DMS 273 (cell line): ENCODE measurements around the gene HRH3.
A peak's percentile ranks its signal among the peaks of the same experiment; 100 is the strongest.

Source experiments
- DNase-seq: peaks from one replicate; lab custom pipeline; 2025; ENCODE audit not compliant: unreplicated experiment; lab: John Stamatoyannopoulos, UW

Gene HRH3

DNA sequence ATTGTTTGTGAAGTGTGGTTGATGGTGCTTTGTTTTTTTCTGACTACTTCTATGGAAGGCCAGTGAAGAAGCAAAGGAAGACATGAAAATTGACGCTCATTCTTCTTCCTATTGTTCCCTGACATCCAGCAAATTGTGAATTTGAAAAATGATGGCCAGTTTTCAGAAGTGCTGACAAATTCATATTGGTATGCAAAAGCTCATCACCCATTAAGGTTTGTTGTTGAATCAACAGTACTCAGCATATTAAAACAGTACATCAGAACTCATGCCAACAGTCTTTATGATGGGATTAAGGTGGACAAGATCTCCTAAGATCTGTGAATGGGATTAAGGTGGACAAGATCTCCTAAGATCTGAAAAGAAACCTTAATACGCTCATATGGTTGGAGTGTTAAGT lies 38.3 kb downstream of the HRH3 start:
- DNase-seq: no peak

DNA sequence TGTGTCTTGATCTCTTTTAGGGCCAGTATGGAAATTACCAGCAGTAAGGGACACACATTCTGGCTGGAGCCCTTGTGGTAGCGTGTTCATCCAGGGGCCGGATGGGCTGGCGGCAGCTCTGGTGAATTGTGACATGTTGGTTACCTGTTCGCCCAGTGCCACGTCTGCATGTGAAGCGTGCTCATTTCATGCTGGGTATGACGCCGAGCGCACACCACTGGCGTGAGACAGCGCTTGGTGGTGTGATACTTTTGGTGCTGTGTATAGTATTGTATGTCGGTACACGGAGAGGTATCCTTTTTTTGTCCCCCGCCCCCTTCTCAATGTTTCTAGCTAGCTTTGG lies 40.9 kb downstream of the HRH3 start:
- no peak for DNase-seq

DNA sequence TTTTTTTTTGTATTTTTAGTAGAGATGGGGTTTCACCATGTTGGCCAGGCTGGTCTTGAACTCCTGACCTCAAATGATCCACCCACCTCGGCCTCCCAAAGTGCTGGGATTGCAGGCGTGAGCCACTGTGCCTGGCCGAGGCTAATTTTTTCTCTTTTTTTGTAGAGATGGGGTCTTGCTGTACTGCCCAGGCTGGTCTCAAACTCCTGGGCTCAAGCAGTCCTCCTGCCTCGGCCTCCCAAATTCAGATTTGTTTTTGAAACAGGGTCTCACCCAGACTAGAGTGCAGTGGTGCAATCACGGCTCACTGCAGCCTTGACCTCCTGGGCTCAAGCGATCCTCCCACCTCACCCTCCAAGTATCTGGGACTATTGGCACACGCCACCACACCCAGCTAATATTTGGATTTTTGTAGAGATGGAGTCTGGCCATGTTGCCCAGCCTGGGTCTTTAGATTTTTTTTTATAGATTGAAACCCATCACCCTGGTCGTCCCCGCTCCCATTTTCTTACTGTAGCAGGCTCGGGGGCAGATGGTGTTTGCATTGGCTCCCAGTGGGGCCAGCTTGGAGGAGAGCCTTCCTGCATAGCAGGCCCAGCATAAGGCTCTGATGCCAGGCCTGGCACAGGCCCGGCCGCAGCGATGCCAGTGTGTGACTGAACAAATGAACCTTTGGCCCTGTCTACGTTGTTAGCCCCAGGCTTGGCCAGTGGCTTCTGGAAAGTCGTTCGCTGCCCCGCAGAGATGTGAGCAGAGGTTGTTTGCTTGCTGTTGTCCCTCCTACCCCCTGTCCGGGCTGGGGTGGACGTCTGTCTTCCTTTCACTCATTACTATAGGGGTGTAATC lies 41.5 kb downstream of the HRH3 start:
- no peak for DNase-seq

DNA sequence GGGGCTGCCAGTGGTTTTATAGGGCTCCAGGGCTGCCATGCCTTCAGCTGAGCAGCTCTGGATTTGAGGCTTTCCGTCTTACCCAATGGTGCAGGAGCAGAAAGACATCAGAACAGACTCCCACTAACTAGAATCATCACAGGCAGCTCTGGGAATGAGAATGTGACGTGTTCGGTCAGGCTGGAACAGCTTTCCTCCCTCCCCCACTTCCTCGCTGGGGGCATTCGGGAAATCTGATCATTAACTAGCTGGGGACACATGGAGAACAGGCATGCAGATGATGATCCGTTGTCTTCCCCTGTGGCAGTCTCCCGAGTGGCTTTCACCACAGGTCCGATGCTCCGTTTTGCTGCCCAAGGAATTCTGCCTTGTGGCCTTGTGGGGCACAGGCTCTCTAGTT lies 42.8 kb downstream of the HRH3 start:
- DNase-seq: no peak

DNA sequence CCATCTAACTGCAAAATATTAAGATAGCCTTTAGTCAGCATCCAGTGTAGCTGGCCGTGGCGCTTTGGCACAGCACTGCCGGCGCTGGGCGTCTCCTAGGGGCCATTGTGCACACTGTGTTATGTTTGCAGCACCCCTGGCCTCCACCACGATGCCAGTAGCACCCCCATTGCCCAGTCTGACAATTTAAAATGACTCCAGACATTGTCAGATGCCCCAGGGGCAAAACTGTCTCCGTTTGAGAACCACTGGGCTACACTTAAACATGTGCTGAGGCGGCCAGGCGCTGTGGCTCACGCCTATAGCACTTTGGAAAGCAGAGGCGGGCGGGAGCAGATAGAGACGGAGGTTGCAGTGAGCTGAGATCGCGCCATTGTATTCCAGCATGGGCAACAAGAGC lies 43.2 kb downstream of the HRH3 start:
- DNase-seq: no peak

DNA sequence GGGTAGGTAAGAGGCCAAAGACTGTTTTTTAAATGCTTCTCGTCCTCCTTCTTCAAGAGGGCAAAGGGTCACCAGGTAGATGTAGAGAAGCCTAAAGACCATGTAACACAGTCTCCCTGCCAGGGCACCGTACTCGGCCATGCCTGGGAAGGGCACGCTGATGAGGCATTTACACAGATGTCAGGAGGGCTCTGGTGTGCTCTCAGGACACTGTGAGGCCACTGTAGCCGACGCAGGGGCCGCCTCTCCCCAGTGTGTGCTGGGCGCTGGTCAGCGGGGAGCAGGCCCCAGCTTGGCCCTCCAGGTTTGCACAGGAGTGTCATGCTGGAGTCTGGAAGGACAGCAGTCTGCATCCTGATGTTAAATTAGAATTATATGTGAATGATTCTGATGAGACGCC lies 44.4 kb downstream of the HRH3 start:
- DNase-seq: no peak

DNA sequence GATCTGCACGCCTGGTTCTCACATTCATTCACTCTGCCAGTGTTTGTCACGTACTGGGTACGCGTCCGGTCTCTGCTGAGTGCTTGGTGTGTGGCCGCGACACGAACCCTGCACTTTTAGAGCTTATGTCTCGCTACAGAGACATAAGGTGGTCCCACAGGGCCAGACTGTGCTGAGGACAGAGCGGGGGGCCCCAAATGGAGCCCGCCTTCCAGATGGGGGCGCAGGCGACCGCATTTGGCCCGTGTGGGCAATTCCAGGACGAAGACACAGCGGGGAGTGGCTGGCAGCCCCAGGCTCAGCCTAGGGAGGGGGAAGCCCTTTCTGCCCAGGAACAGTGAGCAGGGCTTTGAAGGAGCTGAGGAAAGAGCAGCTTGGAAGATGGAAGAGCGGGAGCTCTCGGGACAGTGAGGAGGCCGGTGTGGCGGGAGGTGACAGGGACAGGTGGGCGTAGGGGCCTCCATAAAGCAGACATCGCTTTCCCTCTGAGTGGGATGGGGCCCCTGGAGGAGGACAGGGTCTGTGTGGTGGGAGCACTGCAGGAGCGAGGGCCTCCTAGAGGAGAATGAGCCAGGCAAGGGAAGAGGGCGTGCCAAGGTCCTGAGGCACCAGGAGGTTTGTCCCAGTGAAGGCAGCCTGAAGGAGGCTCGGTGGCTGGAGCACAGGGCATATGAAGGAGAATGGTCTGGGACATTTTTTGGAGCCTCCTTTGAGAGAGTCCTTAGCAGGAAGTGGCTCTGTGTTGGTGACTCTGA lies 45.0 kb downstream of the HRH3 start:
- no peak for DNase-seq

DNA sequence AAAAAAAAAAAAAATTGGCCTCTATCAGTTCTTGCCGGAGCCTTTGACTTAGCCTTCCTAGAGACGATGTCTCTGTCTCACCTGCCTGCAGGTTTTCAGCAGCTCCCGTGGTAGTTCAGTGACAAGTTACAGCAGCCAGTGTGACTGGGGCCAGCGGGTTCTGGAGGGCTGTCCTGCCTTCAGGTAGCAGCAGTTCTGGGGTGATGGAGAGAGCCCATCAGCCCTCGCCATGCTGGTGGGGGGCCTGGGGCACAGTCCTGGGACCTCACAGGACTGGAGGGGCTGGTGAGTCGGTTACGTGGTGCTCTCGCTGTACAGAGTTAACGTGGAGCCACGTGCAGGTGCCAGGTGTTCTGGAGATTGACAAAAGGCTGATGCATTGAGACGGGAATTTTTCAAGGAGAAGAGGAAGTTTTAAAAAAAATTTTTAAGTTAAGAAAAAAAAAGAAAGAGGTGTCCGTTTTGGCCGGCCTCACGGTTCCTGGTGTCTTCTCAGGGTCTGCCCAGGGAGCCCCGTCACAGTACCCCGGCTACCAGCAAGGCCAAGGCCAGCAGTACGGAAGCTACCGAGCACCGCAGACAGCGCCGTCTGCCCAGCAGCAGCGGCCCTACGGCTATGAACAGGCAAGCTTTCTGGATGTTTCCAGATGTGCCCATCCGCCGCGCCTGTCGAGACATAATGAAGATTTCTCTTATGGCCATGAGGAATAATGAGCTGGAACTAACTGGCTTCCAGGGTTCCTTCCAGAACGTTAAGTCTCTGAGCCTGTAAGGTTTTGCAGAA lies 45.9 kb downstream of the HRH3 start:
- no peak for DNase-seq

DNA sequence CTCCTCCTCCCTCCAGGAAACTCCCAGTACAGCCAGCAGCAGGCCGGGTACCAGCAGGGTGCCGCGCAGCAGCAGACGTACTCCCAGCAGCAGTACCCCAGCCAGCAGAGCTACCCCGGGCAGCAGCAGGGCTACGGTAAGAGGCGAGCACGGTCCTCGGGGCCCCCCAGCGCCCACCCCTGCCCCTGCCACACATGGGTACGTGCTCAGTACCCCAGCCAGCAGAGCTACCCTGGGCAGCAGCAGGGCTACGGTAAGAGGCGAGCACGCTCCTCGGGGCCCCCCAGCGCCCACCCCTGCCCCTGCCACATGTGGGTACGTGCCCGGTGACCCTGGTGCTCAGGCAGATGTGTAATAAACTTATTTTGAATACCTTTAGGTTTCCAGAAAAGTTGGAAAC lies 47.4 kb downstream of the HRH3 start:
- DNase-seq: no peak

DNA sequence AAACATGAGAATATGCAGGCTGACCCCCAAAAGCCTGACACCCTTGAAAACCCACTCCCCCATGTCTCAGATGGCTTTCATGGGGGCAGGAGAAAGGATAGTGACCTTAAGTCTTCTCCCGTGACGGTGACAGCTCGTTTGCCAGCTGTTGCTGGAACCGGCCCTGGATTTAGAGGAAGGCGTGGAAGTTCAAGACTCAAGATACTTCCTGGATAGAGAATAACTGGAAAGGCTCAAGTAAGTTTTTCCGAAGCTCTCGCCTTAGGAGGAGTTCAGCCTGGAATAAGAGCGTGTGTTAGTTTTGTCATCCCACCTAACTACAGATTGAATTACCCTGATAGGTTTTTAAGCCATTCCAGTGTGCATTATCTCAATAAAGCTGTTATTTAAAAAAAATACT lies 48.8 kb downstream of the HRH3 start:
- DNase-seq: no peak

DNA sequence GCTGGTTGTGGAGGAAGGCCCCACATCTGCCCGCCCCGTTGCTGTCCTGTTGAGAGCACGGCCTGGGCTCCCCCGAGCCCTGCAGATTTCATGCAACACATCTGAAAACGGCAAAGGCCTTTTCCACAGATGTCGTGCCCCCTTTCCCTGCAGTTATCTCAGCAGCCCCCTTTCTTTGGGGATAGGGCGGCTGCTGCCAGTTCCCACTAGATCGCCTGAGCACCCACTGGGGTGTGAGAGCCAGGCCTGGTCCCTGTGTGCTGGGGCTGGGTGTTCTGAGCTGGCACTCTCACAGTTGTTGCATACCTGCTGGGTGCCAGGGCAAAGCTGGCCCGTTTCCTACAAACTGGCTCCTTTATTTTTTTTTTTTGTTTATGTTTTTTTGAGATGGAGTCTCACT lies 49.5 kb downstream of the HRH3 start:
- no peak for DNase-seq

DNA sequence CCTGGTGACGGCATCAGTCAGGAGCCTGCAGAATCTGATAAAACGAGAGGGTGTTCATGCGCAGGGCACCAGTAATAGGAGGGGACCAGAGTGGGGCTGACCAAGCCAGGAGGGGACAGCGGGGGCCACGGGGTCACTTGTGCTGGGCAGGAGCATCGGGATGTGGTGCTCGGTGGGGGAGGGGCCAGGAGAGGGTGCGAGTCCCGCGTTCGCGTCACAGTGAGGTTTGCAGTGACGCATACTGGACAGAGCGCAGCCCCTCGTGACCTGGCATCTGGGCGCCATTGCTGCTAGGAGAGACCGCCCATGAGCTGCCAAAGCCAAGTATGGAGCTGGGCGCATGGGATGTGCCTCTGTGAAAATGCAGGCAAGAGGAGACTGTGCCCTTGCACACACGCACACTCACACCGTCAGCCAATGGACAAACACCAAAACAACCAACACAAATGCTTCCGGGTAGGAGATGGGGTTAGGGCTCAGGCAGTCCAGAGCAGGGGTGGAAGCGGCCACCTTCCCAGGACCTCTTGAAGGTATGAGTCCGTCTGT lies 51.1 kb downstream of the HRH3 start:
- DNase-seq: no peak

DNA sequence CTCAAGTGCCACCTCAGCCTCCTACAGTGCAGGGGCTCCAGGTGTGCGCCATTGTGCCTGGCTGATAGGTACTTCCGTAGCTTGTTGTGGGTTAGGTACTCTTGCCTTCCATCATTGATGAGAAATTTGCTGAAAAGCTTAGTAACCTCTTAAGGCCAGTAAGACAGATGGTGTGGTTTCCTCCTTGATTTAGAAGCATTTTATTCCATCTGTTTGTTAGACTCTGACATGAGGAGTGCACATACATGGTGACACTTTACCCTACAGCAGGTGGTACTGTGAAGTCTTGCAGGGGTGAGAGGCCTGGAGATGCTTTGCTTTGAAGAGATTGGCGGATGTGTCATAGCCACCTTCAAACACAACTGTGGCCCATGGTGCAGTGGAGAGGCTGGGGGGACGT lies 52.0 kb downstream of the HRH3 start:
- DNase-seq: peak; percentile 79

DNA sequence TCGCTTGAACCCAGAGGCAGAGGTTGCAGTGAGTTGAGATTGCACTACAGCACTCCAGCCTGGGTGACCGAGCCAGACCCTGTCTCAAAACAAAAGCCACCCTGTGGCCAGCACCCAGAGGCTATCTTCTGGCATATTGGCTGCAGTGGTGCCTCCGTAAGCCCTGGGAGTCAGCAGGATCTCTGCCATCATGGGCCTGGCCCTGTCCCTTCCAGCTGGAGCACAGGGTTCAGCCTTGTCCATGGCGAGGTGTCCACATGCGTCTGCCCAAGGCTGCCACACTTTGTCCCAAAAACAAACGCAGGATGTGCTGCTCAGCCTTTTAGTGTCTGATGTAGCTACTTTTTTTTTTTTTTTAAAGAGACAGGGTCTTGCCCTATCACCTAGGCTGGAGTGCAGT lies 52.6 kb downstream of the HRH3 start:
- no peak for DNase-seq

DNA sequence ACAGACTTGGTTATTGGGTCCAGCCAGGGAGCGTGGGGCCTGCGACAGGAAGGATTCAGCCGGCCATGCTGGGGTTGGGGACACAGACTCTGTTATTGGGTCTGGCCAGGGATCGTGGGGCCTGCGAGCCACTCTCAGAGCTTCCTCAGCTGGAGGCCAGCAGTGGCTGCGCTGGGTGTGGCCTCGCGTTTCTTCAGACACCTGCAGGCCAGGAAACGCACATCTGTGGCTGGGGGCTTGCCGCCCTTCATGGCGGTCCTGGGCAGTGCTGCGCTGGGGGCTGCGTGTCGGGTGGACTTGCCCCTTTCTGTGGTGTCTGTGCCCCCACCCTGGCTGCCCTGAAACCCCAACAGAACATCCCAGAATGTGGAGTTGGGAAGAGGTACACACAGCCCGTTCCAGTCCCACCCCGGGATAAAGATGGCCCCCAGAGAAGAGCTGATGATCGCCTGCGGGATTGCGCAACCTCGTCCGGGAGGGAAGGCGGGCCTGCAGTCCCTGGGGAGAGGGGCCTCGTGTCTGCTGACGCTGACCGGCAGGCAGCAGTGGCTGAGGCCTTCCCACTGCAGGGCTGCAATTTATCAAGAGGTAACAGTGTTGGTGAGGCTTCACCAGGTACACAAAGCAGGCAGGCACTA lies 54.2 kb downstream of the HRH3 start:
- no peak for DNase-seq
